Testis (tissue), 2 donors: ENCODE data around the gene MADCAM1.

Experiments used
- POLR2A ChIP-seq: fragments of 450-650 bp; IDR thresholded peaks from one replicate; pipeline ENCODE4 v1.6.1; 2017; ENCODE audit warnings: antibody characterized with exemption, mild to moderate bottlenecking, moderate library complexity
- TF ChIP-seq, protein P1 (sequence below), 3 experiments: fragments of 450-650 bp in 2 of 3; fragments of 200-600 bp in 1 of 3; sonication (generic) in 1 of 3; IDR thresholded peaks; one replicate each; pipeline ENCODE4 v1.5.1; 2016 to 2019; ENCODE audit warnings: antibody characterized with exemption in 3 of 3, mild to moderate bottlenecking in 2 of 3, moderate library complexity in 1 of 3

DNA sequence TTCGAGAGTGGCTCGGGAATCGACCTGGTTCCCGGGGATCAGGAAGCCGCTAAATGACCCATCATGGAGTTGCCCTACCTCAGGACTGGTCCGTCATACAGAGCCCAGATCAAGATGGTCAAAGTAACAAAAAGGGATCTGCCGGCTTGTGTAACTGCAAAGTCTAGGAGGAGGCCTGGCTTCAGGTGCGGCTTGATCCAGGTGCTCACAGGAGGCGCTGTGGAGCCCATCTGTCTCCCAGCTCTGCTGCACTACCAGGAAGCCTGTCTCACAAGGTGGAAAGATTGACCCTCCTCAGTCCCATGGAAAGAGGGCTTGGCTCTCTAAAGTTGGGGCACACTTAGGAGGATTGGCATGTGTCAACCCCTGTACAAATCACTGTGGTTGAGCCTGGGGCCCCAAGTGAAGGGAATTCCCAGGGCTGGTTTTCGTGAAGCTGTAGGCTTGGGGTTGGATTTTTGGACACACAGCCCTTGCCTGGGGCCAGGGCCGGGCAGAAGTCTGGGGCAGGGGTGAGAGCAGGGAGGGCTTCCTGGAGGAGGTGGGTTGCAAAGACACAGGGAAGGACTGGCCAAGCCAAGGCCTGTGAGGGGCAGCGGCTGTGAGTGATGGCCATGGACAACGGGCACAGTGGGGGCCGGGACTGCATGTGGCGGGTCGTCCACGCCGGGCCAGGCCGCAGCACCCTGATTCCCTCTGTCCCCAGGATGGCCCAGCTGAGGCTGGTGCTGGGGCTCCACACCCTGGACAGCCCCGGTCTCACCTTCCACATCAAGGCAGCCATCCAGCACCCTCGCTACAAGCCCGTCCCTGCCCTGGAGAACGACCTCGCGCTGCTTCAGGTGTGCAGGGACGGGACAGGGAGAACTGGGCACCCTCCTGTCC lies 51.8 kb downstream of the MADCAM1 start:
- TF ChIP-seq, protein P1, sequence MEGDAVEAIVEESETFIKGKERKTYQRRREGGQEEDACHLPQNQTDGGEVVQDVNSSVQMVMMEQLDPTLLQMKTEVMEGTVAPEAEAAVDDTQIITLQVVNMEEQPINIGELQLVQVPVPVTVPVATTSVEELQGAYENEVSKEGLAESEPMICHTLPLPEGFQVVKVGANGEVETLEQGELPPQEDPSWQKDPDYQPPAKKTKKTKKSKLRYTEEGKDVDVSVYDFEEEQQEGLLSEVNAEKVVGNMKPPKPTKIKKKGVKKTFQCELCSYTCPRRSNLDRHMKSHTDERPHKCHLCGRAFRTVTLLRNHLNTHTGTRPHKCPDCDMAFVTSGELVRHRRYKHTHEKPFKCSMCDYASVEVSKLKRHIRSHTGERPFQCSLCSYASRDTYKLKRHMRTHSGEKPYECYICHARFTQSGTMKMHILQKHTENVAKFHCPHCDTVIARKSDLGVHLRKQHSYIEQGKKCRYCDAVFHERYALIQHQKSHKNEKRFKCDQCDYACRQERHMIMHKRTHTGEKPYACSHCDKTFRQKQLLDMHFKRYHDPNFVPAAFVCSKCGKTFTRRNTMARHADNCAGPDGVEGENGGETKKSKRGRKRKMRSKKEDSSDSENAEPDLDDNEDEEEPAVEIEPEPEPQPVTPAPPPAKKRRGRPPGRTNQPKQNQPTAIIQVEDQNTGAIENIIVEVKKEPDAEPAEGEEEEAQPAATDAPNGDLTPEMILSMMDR (IDR thresholded peaks at IDR 0.05): no peak
- TF ChIP-seq POLR2A: no peak
